GOT3 (cell line): ENCODE measurements around the gene CEACAM21.

ENCODE experiments used
- DNase-seq: peaks from one replicate; lab custom pipeline; 2025; ENCODE audit warnings: mixed read lengths; lab: John Stamatoyannopoulos, UW

The CEACAM21 gene

GRCh38 chr19:41617941-41618730 is 42.2 kb downstream of the CEACAM21 start:
- no peak for DNase-seq

GRCh38 chr19:41619018-41619556 is 43.1 kb downstream of the CEACAM21 start:
- no peak for DNase-seq

GRCh38 chr19:41620171-41620570 is 44.2 kb downstream of the CEACAM21 start:
- DNase-seq: no peak

- no peak for DNase-seq
Measured at GRCh38 chr19:41621226-41621625, 45.3 kb downstream of the CEACAM21 start.

GRCh38 chr19:41621654-41622053 is 45.7 kb downstream of the CEACAM21 start:
- no peak for DNase-seq

GRCh38 chr19:41623360-41623759 is 47.4 kb downstream of the CEACAM21 start:
- no peak for DNase-seq

- DNase-seq: no peak
Measured at GRCh38 chr19:41624515-41624914, 48.5 kb downstream of the CEACAM21 start.

GRCh38 chr19:41624937-41625336 is 49.0 kb downstream of the CEACAM21 start:
- no peak for DNase-seq

GRCh38 chr19:41626278-41626677 is 50.3 kb downstream of the CEACAM21 start:
- DNase-seq: no peak

GRCh38 chr19:41626877-41627276 is 50.9 kb downstream of the CEACAM21 start, which contains the start of gene CEACAM4:
Gene CEACAM4 (minus strand): TSS chr19:41627074. CDS start chr19:41626963, 111 bp downstream.
- no peak for DNase-seq

- DNase-seq: no peak
Measured at GRCh38 chr19:41627966-41628675, 52.2 kb downstream of the CEACAM21 start.
